Measurements from ENCODE around the gene TMEM167A.

The TMEM167A gene

GRCh38 chr5:83049370-83049885, 27.8 kb downstream of the TMEM167A start:
- TF ChIP-seq TEAD4 (IDR thresholded peaks at IDR 0.05) (no peak), CEBPB (IDR thresholded peaks at IDR 0.05) (no peak), RAD21 (IDR thresholded peaks at IDR 0.05; ENCODE audit: low read depth) (no peak)

DNA sequence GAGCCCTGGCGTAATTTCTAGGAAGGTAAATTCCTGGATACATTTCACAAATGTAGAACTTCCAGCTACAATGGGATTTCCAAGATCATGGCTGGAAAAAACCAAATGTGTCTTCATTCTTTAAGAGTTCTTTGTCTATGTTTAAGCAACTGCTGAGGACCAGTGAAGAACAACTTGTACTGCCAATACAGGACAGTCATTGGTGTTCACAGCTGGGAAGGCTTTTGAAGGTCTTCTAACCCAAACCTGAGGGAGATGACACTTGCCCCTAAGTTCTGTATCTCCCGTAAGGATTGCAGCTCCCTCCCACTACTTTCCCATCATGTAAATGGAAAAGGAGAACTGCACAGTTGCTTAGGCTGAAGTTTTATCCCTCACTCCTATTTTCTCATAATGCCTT, 28.4 kb downstream of the TMEM167A start:
- no peak for TF ChIP-seq REST (IDR thresholded peaks at IDR 0.05; ENCODE audit: low read depth)

GRCh38 chr5:83048277-83048676, 28.9 kb downstream of the TMEM167A start:
- TF ChIP-seq RAD21 (IDR thresholded peaks at IDR 0.05; ENCODE audit: low read depth), result no peak
- TF ChIP-seq, protein P1, sequence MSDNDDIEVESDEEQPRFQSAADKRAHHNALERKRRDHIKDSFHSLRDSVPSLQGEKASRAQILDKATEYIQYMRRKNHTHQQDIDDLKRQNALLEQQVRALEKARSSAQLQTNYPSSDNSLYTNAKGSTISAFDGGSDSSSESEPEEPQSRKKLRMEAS (IDR thresholded peaks at IDR 0.05), result no peak
- TF ChIP-seq ZBTB7A (IDR thresholded peaks at IDR 0.05; ENCODE audit: low read depth), result no peak
- TF ChIP-seq CREB1 (IDR thresholded peaks at IDR 0.05; ENCODE audit: low read depth), result no peak
- TF ChIP-seq, protein P2, sequence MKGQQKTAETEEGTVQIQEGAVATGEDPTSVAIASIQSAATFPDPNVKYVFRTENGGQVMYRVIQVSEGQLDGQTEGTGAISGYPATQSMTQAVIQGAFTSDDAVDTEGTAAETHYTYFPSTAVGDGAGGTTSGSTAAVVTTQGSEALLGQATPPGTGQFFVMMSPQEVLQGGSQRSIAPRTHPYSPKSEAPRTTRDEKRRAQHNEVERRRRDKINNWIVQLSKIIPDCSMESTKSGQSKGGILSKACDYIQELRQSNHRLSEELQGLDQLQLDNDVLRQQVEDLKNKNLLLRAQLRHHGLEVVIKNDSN (IDR thresholded peaks at IDR 0.05), result no peak
- TF ChIP-seq EGR1 (IDR thresholded peaks at IDR 0.05), result no peak
- no peak for TF ChIP-seq CEBPB (IDR thresholded peaks at IDR 0.05)
- no peak for TF ChIP-seq FOXM1 (IDR thresholded peaks at IDR 0.05; ENCODE audit: borderline replicate concordance, low read depth)
- no peak for TF ChIP-seq TCF12 (IDR thresholded peaks at IDR 0.05; ENCODE audit: low read depth)
- no peak for TF ChIP-seq YY1 (IDR thresholded peaks at IDR 0.05; ENCODE audit: low read depth)
- TF ChIP-seq TEAD4 (IDR thresholded peaks at IDR 0.05), result no peak
- no peak for TF ChIP-seq REST (IDR thresholded peaks at IDR 0.05; ENCODE audit: low read depth)
- no peak for TF ChIP-seq TAF1 (IDR thresholded peaks at IDR 0.05; ENCODE audit: low read depth)
- no peak for TF ChIP-seq NFIC (IDR thresholded peaks at IDR 0.05)
- TF ChIP-seq EP300 (IDR thresholded peaks at IDR 0.05; ENCODE audit: borderline replicate concordance), result no peak

DNA sequence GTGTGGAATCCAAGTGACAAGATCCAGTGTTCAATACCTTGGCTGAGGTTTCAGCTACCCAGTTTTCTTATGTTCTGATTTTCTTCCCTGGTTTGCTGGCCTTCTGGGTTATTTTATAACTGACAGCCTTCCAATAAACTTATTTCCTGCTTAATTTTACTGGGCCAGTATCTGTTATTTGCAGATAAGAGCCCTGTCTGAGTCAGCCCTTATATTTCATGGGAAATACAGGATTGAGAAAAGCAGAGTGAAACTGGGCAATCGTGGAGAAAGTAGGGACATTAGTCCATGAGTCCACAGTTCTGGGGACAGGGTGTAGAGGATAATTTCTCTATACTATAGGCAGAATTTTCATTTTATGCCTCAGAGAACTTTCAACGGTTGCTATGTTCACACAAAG, 32.3 kb downstream of the TMEM167A start:
- no peak for TF ChIP-seq FOXM1 (IDR thresholded peaks at IDR 0.05; ENCODE audit: borderline replicate concordance, low read depth)
- no peak for TF ChIP-seq REST (IDR thresholded peaks at IDR 0.05; ENCODE audit: low read depth)
- no peak for TF ChIP-seq RAD21 (IDR thresholded peaks at IDR 0.05; ENCODE audit: low read depth)

GRCh38 chr5:83042507-83042906, 34.7 kb downstream of the TMEM167A start:
- no peak for TF ChIP-seq ZBTB7A (IDR thresholded peaks at IDR 0.05; ENCODE audit: low read depth)
- TF ChIP-seq, protein P2 (IDR thresholded peaks at IDR 0.05), result no peak
- no peak for TF ChIP-seq EP300 (IDR thresholded peaks at IDR 0.05; ENCODE audit: borderline replicate concordance)
- TF ChIP-seq TCF12 (IDR thresholded peaks at IDR 0.05; ENCODE audit: low read depth), result no peak

- no peak for TF ChIP-seq RAD21 (IDR thresholded peaks at IDR 0.05; ENCODE audit: low read depth)
- TF ChIP-seq TCF12 (IDR thresholded peaks at IDR 0.05; ENCODE audit: low read depth), result no peak
- no peak for TF ChIP-seq NFIC (IDR thresholded peaks at IDR 0.05)
- TF ChIP-seq EP300 (IDR thresholded peaks at IDR 0.05; ENCODE audit: borderline replicate concordance), result no peak
- TF ChIP-seq EGR1 (IDR thresholded peaks at IDR 0.05), result no peak
Measured at GRCh38 chr5:83038924-83039323, 38.3 kb downstream of the TMEM167A start.

All from Ishikawa (cell line).